Suprapubic skin (tissue), 3 donors: ENCODE data around the gene TEC.

Source experiments
- CTCF ChIP-seq, 2 donors: fragments of 200-600 bp in 1 of 2; fragments of 450-650 bp in 1 of 2; sonication (generic) in 1 of 2; IDR thresholded peaks; one replicate each; pipeline ENCODE4 v1.5.1; 2016 to 2019; ENCODE audit warnings: antibody characterized with exemption in 2 of 2, mild to moderate bottlenecking in 1 of 2, moderate library complexity in 1 of 2
- POLR2A ChIP-seq, 2 donors: fragments of 450-650 bp; IDR thresholded peaks; one replicate each; pipeline ENCODE4 v1.6.1; 2017; ENCODE audit warnings: antibody characterized with exemption in 2 of 2, mild to moderate bottlenecking in 2 of 2, moderate library complexity in 2 of 2

GRCh38 chr4:48134081-48134480, 135.6 kb downstream of the TEC start, which contains the start of gene TXK:
- no peak for TF ChIP-seq CTCF (IDR thresholded peaks at IDR 0.05)
- no peak for TF ChIP-seq POLR2A (IDR thresholded peaks at IDR 0.05)
